Urothelium cell line (cell line): ENCODE results near the gene SHC3.

Experiments used
- DNase-seq: peaks from one replicate; pipeline ENCODE4 v3.0.0; 2011; ENCODE audit warnings: low spot score, mixed read lengths
- FAIRE-seq: peaks from 2 replicates; lab custom pipeline; 2011; peaks lifted over from hg19 to GRCh38; lab: Jason Lieb, UNC

SHC3 gene

DNA sequence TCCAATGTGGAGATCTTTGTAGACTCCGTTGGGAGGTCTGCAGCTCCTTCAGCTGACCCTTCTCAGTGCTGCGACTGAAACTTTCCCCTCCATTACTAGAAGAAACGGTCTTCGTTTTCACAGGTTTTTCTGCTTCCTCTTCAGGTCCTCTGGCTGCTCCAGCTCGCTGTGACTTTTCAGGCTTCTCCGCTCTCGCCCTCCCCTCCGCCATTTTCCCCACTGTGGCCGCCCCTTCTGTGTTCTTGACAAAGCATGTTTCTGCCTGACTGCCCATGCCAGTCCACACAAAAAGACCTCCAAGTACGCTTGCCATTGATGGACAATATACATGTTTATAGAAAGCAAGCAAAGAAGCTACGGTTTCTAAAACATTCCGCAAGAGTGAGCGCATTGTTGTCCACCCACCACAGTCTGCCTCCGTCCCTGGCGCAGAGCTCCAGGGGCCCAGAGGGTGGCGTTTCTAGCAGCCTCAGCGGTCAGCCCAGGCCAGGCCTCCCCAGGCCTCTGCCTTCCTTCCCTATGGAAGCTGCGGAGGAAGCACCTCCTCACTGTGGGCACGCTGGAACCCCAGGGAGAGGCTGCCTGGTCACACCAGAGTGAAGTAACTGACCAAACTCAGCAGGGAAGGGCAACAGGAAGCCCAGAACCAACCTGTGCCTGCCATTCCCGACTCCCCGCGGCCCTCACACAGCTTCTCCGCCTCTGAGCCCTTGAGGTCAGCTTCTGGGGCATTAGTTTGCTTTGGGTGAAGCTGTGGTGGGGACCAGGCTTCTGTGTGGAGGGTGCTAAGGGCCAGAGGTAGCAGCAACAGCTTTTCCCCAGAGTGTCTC is 207.3 kb downstream of the SHC3 start:
- DNase-seq (no peak), FAIRE-seq (no peak)

DNA sequence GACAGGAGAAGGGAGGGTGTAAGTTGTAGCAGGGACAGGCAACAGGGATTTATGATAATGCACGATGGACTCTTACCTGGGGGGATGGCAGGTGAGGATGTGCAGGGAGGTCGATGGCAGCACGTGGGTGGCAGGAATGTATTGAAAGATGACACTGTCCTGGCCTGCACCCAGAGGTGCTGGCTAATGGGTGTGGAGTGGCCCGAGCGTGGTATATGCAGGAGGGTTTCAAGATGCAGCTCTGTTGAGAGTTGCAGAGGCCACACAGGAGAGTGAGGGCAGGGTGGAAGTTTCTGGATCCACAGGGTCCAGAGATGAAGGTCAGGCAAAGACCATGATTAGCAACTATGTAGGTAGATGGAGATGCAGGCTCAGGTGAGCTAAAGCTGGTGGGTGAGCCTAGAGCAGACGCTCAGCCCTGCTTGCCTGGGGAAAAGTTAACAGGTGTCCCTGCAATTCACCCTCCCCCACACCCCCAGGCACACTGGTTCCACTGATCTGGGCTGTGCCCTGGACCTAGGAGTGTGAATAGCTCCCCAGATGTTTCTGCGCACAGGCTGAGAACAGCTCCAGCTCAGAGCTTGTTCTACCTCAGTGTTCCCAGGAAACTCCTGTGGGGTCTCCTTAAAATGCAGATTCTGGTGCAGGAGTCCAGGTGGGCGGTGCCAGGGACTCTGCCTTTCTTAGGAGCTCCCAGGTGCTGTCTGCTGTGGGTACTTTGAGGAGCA is 208.8 kb downstream of the SHC3 start:
- no peak for DNase-seq
- FAIRE-seq, result no peak

DNA sequence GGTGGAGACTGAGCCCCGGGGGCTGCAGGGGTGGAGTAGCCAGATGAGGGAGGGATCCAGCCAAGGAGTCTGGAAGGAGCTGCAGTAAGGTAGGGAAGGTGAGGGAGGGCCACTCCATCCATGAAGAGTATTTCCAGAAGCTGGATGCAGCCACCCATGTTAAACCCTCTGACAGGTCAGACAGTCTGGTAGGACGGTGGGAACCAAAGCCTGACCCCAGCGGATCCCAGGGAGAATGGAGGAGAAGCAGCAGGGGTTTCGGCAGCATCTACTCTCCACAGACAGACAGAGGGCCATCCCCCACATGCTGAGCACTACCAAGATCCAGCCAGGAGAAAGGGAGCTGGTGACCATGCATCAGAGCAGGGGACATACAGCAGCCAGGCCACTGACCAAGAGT is 209.8 kb downstream of the SHC3 start:
- DNase-seq (no peak), FAIRE-seq (no peak)

- DNase-seq (no peak), FAIRE-seq (no peak)
Observed at GRCh38 chr9:88966894-88967676, 211.5 kb downstream of the SHC3 start.

GRCh38 chr9:88965473-88965872 is 213.1 kb downstream of the SHC3 start:
- FAIRE-seq (no peak), DNase-seq (no peak)

- no peak for FAIRE-seq
- DNase-seq, result no peak
Observed at GRCh38 chr9:88960632-88961031, 218.0 kb downstream of the SHC3 start.

GRCh38 chr9:88959727-88960469 is 218.7 kb downstream of the SHC3 start:
- DNase-seq (no peak), FAIRE-seq (no peak)

- DNase-seq (no peak), FAIRE-seq (no peak)
Observed at GRCh38 chr9:88957526-88957925, 221.1 kb downstream of the SHC3 start.
